ENCODE measurements around the gene PRDM16.

GRCh38 chr1:3137111-3138100 lies 68.4 kb downstream of the PRDM16 start:
- TF ChIP-seq CTCF (IDR thresholded peaks at IDR 0.05; ENCODE audit: poor library complexity, severe bottlenecking) (no peak), EZH2 (IDR thresholded peaks at IDR 0.05; ENCODE audit: borderline replicate concordance, insufficient read depth, low read length, poor library complexity, severe bottlenecking) (no peak), TAF1 (IDR thresholded peaks at IDR 0.05; ENCODE audit: low read depth) (no peak), POLR2AphosphoS5 (IDR thresholded peaks at IDR 0.05) (no peak), REST (IDR thresholded peaks at IDR 0.05; ENCODE audit: borderline replicate concordance) (no peak), SMC3 (conservative IDR thresholded peaks at IDR 0.05; ENCODE audit: poor library complexity) (no peak)

Data from neural cell (in vitro differentiated cells).